HG03575 (cell line): ENCODE results near the gene LARGE1.

Experiments used
- ATAC-seq: cut with Tn5 transposase; IDR thresholded peaks from one replicate; pipeline ENCODE4 v1.9.1; 2021; ENCODE audit not compliant: unreplicated experiment, insufficient number of reproducible peaks, low FRiP score; ENCODE audit errors: extremely low read depth

Gene LARGE1

DNA sequence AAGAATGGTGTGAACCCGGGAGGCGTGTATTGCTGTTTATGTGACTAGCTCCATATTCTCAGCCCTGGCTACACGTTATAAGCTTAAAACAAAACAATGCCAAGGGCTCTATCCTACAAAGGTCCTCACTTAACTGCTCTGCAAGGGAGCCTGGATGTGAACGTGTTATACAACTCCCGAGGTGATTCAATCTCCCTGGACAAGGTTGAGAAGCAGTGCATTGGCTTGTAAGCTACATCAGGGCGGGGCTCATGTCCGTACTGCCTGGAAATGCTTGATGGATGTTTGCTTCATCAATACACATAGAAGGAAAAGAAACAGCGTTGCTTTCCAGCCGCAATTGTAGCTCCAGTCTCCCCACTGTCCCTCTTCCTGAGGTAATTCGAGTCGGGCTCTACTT is 605.2 kb downstream of the LARGE1 start:
- ATAC-seq = no peak

GRCh38 chr22:33314316-33314715 is 606.0 kb downstream of the LARGE1 start:
- no peak for ATAC-seq

- ATAC-seq = no peak
Measured at GRCh38 chr22:33303099-33303498, 617.2 kb downstream of the LARGE1 start.

DNA sequence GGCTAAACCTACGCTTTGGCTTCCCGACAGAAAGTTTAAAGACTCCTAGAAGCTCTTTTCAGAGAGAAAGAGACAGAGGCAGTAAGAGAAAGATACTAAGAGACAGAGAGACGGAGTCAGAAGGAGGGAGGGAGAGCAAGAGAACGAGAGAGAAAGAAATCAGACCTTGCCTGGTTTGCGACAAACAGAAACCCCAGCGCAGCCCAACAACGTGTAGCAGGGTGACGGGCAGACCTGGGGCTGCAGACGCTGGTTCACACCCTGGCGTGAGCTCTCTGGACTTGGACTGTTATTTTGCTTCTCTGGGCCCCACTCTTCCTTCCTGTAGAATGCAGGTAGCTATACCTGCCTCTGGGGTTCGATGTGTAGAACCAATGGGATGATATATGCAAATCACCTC is 617.7 kb downstream of the LARGE1 start:
- no peak for ATAC-seq

DNA sequence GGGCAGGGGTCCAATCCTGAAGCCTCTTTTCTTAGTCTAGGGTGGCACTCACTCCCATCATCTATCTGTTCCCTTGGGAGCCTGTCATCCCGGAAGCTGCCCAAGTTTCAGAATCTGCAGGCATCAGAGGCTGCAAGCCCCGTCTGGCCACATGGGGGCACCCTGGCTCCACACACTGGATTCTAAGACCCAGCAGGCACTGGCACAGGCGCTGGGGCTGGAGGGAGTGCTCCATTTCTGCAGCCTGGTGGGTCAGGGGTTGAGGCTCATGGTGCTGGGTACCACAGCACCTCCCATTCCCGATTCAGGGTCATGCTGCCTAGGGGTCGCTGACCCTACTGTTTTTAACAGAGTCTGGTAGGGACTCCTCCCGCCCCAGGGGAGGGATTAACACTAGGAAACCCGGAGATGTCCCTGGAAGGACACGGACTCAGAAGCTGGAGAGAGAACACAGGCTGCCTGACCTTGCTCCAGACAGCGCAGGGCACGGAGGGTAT is 618.2 kb downstream of the LARGE1 start:
- no peak for ATAC-seq

- ATAC-seq = no peak
Measured at GRCh38 chr22:33300165-33300564, 620.1 kb downstream of the LARGE1 start.

DNA sequence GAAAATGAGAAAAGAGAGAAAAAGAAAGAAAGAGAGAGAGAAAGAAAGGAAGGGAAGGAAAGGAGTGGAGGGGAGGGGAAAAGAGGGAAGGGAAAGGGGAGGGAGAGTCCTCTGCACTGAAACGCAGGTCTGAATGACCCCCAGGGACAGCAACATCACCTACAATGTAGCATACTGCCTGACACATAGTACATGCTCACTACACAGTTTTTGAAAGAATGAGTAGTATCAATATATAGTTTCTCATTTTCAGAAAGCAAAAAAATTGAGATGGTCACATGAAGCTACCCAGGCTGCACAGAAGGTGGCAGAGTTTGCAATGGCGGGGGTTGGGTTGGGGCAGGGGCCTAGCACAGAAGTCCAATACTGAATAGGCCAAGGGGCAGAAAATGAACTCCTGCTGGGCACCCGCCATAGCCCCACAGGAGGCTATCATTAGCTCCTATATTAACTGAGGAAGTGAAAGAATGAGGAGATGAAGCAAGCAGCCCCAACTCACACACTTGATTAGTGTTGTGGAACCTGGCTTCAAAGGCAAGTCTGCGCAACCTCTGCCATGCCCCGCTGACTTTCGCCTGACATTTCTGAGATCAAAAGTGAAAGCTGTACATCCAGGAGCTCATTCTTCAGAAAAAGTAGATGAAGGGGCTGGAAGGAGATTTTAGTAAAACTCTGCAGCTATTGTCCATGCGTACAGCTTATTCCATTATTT is 620.9 kb downstream of the LARGE1 start:
- no peak for ATAC-seq

- ATAC-seq = no peak
Measured at GRCh38 chr22:33296941-33297340, 623.3 kb downstream of the LARGE1 start.

DNA sequence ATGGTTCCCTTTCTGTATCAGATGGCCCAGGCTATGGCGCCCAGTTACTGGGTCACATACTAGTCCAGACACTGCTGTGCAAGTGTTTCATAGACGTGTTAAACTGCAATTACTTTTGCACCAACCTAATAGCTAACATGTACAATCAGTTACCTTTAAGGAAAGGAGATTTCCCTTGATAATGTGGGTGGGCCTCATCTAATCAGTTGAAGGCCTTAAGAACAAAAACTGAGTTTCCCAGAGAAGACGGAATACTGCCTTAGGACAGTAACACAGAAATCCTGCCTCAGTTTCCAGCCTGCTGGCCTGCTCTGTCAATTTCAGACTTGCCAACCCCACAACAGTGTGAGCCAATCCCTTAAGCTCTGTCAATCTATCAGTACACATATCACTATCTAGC is 632.2 kb downstream of the LARGE1 start:
- ATAC-seq = no peak

GRCh38 chr22:33275073-33275443 is 645.2 kb downstream of the LARGE1 start:
- no peak for ATAC-seq

- ATAC-seq = no peak
Measured at GRCh38 chr22:33274214-33275072, 645.8 kb downstream of the LARGE1 start.

GRCh38 chr22:33272871-33273270 is 647.4 kb downstream of the LARGE1 start:
- ATAC-seq = no peak

GRCh38 chr22:33272180-33272579 is 648.1 kb downstream of the LARGE1 start:
- no peak for ATAC-seq

DNA sequence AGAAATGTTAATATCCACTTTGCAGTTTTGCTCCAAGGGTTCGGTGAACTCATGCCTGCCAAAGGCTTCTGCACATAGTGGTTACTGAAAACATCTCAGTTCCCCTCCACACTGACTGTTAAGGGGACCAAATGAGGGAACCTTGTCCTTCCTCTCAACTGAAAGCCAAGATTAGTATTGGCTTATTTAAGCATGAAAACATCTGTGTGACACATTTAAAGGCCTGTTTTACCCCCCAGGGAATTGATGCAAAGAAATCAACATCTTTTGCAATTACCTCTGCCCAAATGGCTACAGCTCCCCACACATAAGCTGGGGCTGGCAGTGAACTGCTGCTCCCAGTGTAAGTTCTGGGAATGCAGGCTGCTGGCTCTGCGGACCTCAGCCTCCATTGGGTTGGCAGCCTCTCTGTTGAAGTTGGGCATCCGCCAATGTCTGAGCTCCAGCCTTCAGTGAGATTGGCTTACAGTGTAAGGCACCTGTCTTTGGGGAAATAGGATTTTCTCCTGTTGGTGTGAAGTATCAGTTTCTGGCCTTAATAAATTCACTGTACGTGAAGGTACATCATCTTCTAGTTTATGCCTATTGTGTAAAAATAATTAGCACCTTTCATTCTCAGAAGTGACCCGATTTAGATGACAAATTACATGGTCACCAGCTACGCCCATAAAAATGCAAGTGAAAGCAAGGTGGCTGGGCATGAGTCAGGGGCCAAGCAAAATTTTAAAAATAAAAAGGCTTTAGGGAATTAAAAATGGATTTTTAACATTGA is 648.7 kb downstream of the LARGE1 start:
- no peak for ATAC-seq

DNA sequence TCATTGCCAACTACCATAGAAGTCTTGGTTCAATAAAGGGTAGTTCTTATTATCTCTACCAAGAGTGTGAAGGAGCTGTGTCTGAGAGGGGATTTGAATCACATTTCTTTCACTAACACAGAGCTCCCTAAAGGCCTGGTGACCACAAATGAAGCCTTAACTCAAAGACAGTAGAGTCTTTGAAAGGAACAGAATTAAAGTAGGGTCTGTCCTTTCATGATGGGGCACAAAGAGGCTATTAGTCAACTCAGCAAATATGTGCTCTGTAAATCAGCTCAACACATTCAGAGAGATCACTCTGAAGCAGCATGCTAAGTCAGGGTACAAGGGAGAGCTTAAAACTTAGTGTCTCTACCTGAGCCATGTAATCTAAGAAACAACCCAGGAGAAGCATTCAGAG is 649.7 kb downstream of the LARGE1 start:
- no peak for ATAC-seq

GRCh38 chr22:33261699-33262098 is 658.6 kb downstream of the LARGE1 start:
- ATAC-seq = no peak

DNA sequence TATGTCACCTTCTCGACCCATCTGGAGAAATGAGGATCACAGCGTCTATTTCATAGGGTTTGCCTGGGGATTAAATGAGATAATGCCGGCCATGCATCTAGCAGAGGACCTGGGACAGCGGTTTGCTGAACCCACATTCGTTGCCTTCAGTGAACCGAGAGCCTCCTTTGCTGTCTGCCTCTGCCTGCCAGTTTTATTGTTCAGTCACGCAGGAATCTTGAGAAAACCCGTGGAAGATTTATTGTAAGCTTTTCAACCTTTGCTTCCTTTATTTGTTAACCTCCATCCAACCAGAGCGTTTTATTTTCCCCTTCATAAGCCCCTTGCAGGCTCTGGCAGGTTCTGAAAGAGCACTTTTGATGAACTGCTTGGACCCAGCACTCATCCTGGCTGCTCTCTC is 659.8 kb downstream of the LARGE1 start:
- no peak for ATAC-seq

- ATAC-seq = no peak
Measured at GRCh38 chr22:33255791-33256190, 664.5 kb downstream of the LARGE1 start.

DNA sequence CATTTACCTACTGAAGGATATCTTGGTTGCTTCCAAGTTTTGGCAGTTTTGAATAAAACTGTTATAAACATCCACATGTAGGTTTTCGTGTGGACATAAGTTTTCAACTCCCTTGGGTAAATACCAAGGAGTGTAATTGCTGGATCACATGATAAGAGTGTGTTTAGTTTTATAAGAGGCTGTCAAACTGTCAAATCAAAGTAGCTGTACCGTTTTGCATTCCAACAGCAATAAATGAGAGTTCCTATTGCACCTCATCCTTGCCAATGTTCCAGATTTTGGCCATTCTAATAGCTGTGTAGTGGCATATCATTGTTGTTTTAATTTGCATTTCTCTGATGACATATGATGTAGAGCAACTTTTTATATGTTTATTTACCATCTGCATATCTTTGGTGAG is 671.3 kb downstream of the LARGE1 start:
- ATAC-seq = no peak

DNA sequence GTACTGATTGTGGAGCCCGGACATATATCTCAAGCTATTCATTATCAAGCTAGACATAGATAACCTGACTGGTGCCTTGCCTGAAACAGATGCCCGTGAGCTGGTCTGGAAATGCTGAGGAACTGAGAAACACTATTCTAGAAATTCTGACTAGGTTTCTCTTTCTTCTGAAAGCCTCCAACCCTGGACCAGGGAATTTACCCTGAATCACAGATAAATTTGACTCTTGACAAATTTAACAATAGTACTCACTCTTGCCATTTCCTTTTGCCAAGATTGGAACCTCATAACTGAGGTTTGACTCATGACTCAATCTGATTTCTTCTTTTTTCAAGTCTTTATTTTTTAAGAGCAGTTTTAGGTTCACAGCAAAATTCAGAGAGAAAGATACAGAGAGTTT is 672.5 kb downstream of the LARGE1 start:
- ATAC-seq = peak; percentile 32
